Tibial nerve (tissue), 4 donors: Measurements from ENCODE around the gene BMPR1B. TPM values are rescaled to one million over a fixed set of nuclear protein-coding genes. Genes with fewer than 3 reads are reported as not detected.

ENCODE experiments used
- DNase-seq, 2 donors: peaks; one replicate each; pipeline ENCODE4 v3.0.0-alpha.2; 2019; ENCODE audit warnings: low spot score in 2 of 2
- H3K27ac ChIP-seq, 4 donors: fragments of 200-600 bp; sonication (generic) in 3 of 4; one replicate each; pipeline ENCODE4 v1.5.1; 2017 to 2019; ENCODE audit warnings: mild to moderate bottlenecking in 1 of 4
- H3K27me3 ChIP-seq, 2 donors: fragments of 200-600 bp; sonication (generic) in 1 of 2; one replicate each; pipeline versions ENCODE4 v1.5.1 to v1.6.0; 2017 to 2019
- H3K36me3 ChIP-seq, 3 donors: fragments of 200-600 bp; sonication (generic); one replicate each; pipeline ENCODE4 v1.5.1; 2018 to 2019
- H3K4me1 ChIP-seq, 4 donors: fragments of 200-600 bp; sonication (generic) in 3 of 4; one replicate each; pipeline ENCODE4 v1.5.1; 2017 to 2019
- H3K4me3 ChIP-seq, 4 donors: fragments of 200-600 bp; sonication (generic) in 3 of 4; one replicate each; pipeline ENCODE4 v1.5.1; 2017 to 2019; ENCODE audit warnings: mild to moderate bottlenecking in 1 of 4, moderate library complexity in 1 of 4
- H3K9me3 ChIP-seq, 4 donors: fragments of 200-600 bp; sonication (generic) in 3 of 4; one replicate each; pipeline ENCODE4 v1.5.1; 2017 to 2019
- EP300 ChIP-seq, 2 donors: sonication (generic); formaldehyde crosslinking; IDR thresholded peaks; one replicate each; pipeline ENCODE4 v1.6.1; 2017; ENCODE audit warnings: antibody characterized with exemption in 2 of 2, mild to moderate bottlenecking in 1 of 2
- POLR2A ChIP-seq, 2 donors: fragments of 450-650 bp; IDR thresholded peaks; one replicate each; pipeline ENCODE4 v1.6.1; 2017; ENCODE audit warnings: antibody characterized with exemption in 2 of 2, mild to moderate bottlenecking in 2 of 2, moderate library complexity in 2 of 2
- WGBS, 2 donors: methylation state at CpG; one replicate each; pipeline ENCODE4 v1.1.5; 2018; 5-methylcytosine and 5-hydroxymethylcytosine counted together
- total RNA-seq, 4 donors: library from RNA; depleted of rRNA; stranded (reverse); fragments of >200 nt; gene quantifications; one replicate each; pipeline ENCODE4 v1.1.0, GENCODE V29; 2016
- TF ChIP-seq, protein P1 (sequence below), 5 experiments: fragments of 200-600 bp in 3 of 5; fragments of 450-650 bp in 2 of 5; sonication (generic) in 3 of 5; IDR thresholded peaks; one replicate each; pipeline ENCODE4 v1.5.1; 2016 to 2019; ENCODE audit warnings: antibody characterized with exemption in 5 of 5, mild to moderate bottlenecking in 3 of 5, moderate library complexity in 2 of 5

The BMPR1B gene
- total RNA-seq, 4 donors from 2014 or later, result 9.3 to 32.1 (median 26.1) TPM

DNA sequence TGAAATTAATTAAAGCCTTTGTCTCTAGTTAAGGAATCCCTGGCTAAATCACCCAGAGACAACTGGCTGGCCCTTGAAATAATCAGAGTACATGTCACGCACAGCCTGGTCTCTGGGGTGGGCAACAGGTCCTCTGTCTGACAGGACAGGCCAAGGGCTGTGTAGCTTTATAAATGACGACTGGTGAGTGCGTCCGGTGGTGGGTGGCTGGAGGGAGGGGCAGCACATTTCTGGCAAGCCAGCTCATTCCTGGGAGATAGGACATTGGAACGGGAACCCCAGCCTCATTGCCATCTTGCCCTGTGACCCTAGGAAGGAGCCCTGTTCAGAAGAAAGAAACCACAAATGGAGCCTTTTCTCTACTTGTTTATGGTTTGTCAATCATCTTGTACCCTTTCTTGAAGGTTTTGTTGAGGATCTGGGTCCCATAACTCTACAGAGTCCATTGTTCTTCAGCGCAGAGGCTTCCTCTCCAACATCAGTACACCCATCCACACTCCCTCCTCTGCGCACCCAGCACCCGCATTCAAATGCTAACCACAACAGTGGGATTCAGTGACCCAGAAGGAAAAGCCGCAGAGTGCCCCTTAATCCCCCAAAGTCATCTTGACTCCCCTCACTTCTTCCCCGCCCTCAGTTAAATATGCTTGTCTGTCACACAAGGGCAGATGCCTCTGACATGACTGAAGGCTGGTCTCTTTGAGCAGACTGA, 422.9 kb downstream of the BMPR1B start:
- no peak for DNase-seq
- H3K36me3 ChIP-seq, result peaks cover 0 to 17% (median 0%) of the 10 kb centered on the region in 3 donors
- 74 to 77% methylated on average over 10 of the region's 10 CpGs for WGBS, 2 donors
- no peaks in the 10 kb centered on the region for H3K4me1 ChIP-seq
- H3K27me3 ChIP-seq, result no peaks in the 10 kb centered on the region
- no peaks in the 10 kb centered on the region for H3K9me3 ChIP-seq
- H3K4me3 ChIP-seq, result no peak overlapping the region
- TF ChIP-seq, protein P1, sequence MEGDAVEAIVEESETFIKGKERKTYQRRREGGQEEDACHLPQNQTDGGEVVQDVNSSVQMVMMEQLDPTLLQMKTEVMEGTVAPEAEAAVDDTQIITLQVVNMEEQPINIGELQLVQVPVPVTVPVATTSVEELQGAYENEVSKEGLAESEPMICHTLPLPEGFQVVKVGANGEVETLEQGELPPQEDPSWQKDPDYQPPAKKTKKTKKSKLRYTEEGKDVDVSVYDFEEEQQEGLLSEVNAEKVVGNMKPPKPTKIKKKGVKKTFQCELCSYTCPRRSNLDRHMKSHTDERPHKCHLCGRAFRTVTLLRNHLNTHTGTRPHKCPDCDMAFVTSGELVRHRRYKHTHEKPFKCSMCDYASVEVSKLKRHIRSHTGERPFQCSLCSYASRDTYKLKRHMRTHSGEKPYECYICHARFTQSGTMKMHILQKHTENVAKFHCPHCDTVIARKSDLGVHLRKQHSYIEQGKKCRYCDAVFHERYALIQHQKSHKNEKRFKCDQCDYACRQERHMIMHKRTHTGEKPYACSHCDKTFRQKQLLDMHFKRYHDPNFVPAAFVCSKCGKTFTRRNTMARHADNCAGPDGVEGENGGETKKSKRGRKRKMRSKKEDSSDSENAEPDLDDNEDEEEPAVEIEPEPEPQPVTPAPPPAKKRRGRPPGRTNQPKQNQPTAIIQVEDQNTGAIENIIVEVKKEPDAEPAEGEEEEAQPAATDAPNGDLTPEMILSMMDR (IDR thresholded peaks at IDR 0.05), result no peak
- no peak for TF ChIP-seq EP300 (IDR thresholded peaks at IDR 0.05)
- TF ChIP-seq POLR2A (IDR thresholded peaks at IDR 0.05), result no peak
- H3K27ac ChIP-seq, result no peak overlapping the region

DNA sequence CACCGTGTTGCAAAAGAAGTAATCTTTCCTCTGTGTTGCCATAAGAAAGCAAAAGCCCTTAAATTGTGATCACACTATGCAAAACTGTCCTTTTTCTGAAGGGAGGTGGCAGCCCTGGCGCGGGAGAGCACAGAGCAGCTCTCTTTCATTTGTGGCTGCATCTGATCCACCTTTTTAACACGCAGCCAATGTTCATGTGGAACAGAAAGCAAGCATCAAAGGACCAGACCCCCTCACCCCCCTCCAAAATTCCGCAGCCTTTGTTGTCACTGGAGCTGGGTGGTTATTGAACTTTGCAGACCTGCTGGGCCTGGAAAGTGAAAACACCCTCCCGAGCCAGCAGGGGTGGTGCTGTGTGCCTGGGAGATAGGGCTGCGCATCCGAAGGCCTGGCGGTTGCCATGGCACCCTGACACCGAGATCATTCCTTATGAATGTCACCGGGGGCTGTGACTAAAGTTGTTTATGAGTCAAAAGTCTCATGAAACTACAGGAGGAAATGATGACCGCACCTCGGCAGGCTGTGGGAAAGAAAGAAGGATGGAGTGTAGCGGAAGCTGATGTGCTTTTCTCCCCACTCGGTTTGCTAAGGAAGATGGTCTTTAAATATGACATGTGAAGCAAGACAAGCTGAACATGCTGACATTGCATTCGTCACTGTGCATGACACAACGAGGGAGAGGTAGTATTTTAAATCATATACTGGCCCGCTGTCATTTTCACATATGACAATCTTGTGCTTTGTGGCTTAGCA, 423.7 kb downstream of the BMPR1B start:
- Histone ChIP-seq H3K36me3 (peaks cover 0 to 17% (median 0%) of the 10 kb centered on the region in 3 donors), H3K27me3 (no peaks in the 10 kb centered on the region), H3K4me1 (no peaks in the 10 kb centered on the region), H3K27ac (no peak overlapping the region), H3K4me3 (no peak overlapping the region), H3K9me3 (no peaks in the 10 kb centered on the region)
- no peak for DNase-seq
- TF ChIP-seq EP300 (IDR thresholded peaks at IDR 0.05), result no peak
- 62 to 65% methylated on average over 18 of the region's 18 CpGs for WGBS, 2 donors

DNA sequence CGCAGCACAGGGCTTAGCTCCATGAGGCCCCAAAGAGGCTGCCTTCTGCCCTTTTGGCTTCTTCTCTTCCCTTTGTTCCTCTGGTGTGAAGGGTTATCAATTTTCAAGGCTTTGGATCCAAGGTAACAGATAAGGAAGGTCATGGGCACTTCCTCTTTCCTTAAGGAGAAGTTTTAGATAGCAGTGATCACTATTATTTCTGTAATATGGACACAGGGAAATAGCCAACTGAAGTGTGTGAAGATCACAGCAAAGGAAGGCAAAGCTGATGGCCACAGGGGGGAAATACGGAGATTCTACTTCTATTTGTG, 424.2 kb downstream of the BMPR1B start:
- Histone ChIP-seq H3K4me3 (no peak overlapping the region), H3K9me3 (no peaks in the 10 kb centered on the region), H3K4me1 (no peaks in the 10 kb centered on the region), H3K36me3 (peaks cover 0 to 17% (median 0%) of the 10 kb centered on the region in 3 donors), H3K27me3 (no peaks in the 10 kb centered on the region), H3K27ac (no peak overlapping the region)
- 44 to 48% methylated on average over 2 of the region's 2 CpGs for WGBS, 2 donors
- TF ChIP-seq EP300 (IDR thresholded peaks at IDR 0.05), result no peak
- TF ChIP-seq, protein P1 (IDR thresholded peaks at IDR 0.05), result no peak
- no peak for TF ChIP-seq POLR2A (IDR thresholded peaks at IDR 0.05)
- no peak for DNase-seq

DNA sequence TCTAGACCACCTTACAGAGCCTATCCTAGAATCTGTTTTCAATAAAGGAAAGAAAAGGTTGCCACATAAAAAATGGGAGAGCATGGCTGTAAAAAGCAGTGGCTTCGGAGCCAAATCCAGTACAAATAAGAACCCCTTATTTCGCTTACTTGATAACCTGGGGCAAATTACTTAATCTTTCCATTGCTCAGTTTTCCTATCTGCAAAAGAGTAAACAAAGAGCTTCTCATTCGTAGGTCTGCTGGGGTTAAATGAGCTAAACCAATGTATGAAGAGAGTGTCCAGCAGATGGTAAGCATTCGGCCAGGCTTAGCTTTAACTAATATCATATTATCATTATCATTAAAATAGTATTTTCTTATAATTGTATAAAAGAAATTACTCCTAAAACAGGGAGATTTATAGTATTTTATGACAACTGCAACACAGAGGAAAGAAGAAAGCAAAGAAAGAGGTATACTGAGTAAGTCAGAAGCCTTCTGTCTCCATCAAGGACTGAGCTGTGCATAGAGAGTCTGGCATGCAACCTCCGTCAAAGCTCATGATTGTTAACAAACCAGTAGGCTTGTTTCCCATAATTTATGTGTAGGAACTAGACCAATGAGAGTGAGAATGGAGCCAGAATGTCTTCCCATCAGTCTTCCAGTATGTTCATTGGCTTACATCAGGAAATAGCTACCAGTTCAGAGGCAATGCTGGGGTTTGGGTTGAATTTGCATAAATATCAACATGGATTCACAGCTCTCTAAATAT, 426.1 kb downstream of the BMPR1B start:
- 43 to 57% methylated on average over 5 of the region's 5 CpGs for WGBS, 2 donors
- TF ChIP-seq POLR2A (IDR thresholded peaks at IDR 0.05) (no peak), EP300 (IDR thresholded peaks at IDR 0.05) (no peak)
- TF ChIP-seq, protein P1 (IDR thresholded peaks at IDR 0.05), result no peak
- no peaks in the 10 kb centered on the region for H3K4me1 ChIP-seq
- no peak overlapping the region for H3K4me3 ChIP-seq
- no peaks in the 10 kb centered on the region for H3K27me3 ChIP-seq
- peaks cover 0 to 8% (median 0%) of the 10 kb centered on the region in 3 donors for H3K36me3 ChIP-seq
- H3K27ac ChIP-seq, result no peak overlapping the region
- no peak for DNase-seq
- no peaks in the 10 kb centered on the region for H3K9me3 ChIP-seq

DNA sequence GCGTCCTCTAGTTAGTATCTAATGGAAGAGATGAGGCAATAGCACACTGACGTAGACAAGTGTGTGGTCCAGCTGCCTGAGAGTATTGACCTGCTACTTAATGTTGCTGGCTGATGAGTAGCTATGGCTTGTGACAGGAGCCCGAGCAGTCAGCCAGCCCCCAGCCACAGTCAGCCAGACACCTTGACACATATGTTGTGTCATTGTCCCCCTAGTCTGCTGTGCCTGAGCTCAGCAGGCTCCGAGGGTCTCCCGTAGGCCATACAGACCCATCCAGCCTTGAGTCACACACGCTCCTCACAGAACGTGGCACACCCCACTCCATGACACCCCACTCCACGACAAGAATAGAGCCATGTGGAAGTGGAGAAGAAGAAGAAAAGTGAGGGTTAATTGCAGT, 428.9 kb downstream of the BMPR1B start:
- peaks cover 0 to 3% (median 0%) of the 10 kb centered on the region in 3 donors for H3K36me3 ChIP-seq
- DNase-seq, result no peak
- no peaks in the 10 kb centered on the region for H3K4me1 ChIP-seq
- H3K27me3 ChIP-seq, result no peaks in the 10 kb centered on the region
- 87 to 92% methylated on average over 8 of the region's 8 CpGs for WGBS, 2 donors
- H3K4me3 ChIP-seq, result no peak overlapping the region
- no peak for TF ChIP-seq POLR2A (IDR thresholded peaks at IDR 0.05)
- TF ChIP-seq EP300 (IDR thresholded peaks at IDR 0.05), result no peak
- TF ChIP-seq, protein P1 (IDR thresholded peaks at IDR 0.05), result no peak
- no peak overlapping the region for H3K27ac ChIP-seq
- no peaks in the 10 kb centered on the region for H3K9me3 ChIP-seq
